HEK293 (cell line): Measurements from ENCODE around the gene GPR161.

Source experiments
- CTCF ChIA-PET: fragments of 350-600 bp; formaldehyde crosslinking; extraction: SDS; loops from one replicate; lab custom pipeline; 2021; ENCODE audit warnings: antibody characterized with exemption; lab: Yijun Ruan, JAX
- POLR2A ChIA-PET: fragments of 300-600 bp; formaldehyde crosslinking; extraction: SDS; loops from one replicate; lab custom pipeline; 2020; ENCODE audit warnings: antibody characterized with exemption, inconsistent platforms; lab: Yijun Ruan, JAX
- H3K27ac ChIP-seq: fragments of 200-500 bp; sonication (Bioruptor generic); 2 replicates; pipeline ENCODE4 v1.5.1; 2014; ENCODE audit warnings: low read depth, low read length, control low read depth, inconsistent platforms; ENCODE audit errors: extremely low read depth
- H3K36me3 ChIP-seq, 2 experiments: fragments of 200-500 bp in 1 of 2; sonication (Bioruptor generic) in 1 of 2; 1 replicate in 1 of 2; 2 replicates in 1 of 2; pipeline ENCODE4 v1.5.1; 2014 to 2017; ENCODE audit warnings: inconsistent platforms in 2 of 2, low read length in 2 of 2; ENCODE audit not compliant: control insufficient read depth in 2 of 2, insufficient read depth in 1 of 2
- H3K4me1 ChIP-seq: fragments of 200-500 bp; sonication (Bioruptor generic); 2 replicates; pipeline ENCODE4 v1.5.1; 2014; ENCODE audit warnings: mild to moderate bottlenecking, low read length, inconsistent platforms; ENCODE audit not compliant: control insufficient read depth, insufficient read depth
- H3K4me3 ChIP-seq: 2 replicates; pipeline ENCODE4 v1.5.1; 2011; ENCODE audit warnings: low read depth, mild to moderate bottlenecking, control low read depth, low read length, moderate library complexity
- H3K9me3 ChIP-seq: fragments of 200-500 bp; sonication (Bioruptor generic); 2 replicates; pipeline ENCODE4 v1.5.1; 2014; ENCODE audit warnings: low read depth, low read length, inconsistent platforms; ENCODE audit not compliant: control insufficient read depth, insufficient read depth
- BCL6B ChIP-seq: fragments of 450-650 bp; formaldehyde crosslinking; IDR thresholded peaks from 2 replicates; pipeline ENCODE4 v1.5.1; 2017; ENCODE audit warnings: missing biosample characterization, missing genetic modification characterization
- HOXD13 ChIP-seq: sonication (generic); formaldehyde crosslinking; IDR thresholded peaks from 2 replicates; pipeline ENCODE4 v1.8.0; 2022; ENCODE audit warnings: missing genetic modification reagents, borderline replicate concordance
- PATZ1 ChIP-seq: fragments of 450-650 bp; formaldehyde crosslinking; IDR thresholded peaks from 2 replicates; pipeline ENCODE4 v1.5.1; 2016; ENCODE audit warnings: missing biosample characterization, missing genetic modification characterization
- SCRT2 ChIP-seq: fragments of 450-650 bp; formaldehyde crosslinking; IDR thresholded peaks from 2 replicates; pipeline ENCODE4 v1.5.1; 2016; ENCODE audit warnings: missing biosample characterization, missing genetic modification characterization
- SP7 ChIP-seq: fragments of 450-650 bp; formaldehyde crosslinking; IDR thresholded peaks from 2 replicates; pipeline ENCODE4 v1.5.1; 2016; ENCODE audit warnings: missing biosample characterization, missing genetic modification characterization
- TSHZ1 ChIP-seq: fragments of 450-650 bp; formaldehyde crosslinking; IDR thresholded peaks from 2 replicates; pipeline ENCODE4 v1.5.1; 2016; ENCODE audit warnings: missing biosample characterization, missing genetic modification characterization, borderline replicate concordance
- WT1 ChIP-seq: fragments of 450-650 bp; formaldehyde crosslinking; IDR thresholded peaks from 2 replicates; pipeline ENCODE4 v1.5.1; 2016; ENCODE audit warnings: missing biosample characterization, missing genetic modification characterization
- ZBTB44 ChIP-seq: fragments of 450-650 bp; IDR thresholded peaks from 2 replicates; pipeline ENCODE4 v1.5.1; 2018; ENCODE audit warnings: missing biosample characterization, mild to moderate bottlenecking, missing genetic modification characterization
- ZBTB6 ChIP-seq: fragments of 450-650 bp; formaldehyde crosslinking; IDR thresholded peaks from 2 replicates; pipeline ENCODE4 v1.5.1; 2017; ENCODE audit warnings: missing biosample characterization, missing genetic modification characterization
- ZFP41 ChIP-seq: fragments of 450-650 bp; formaldehyde crosslinking; IDR thresholded peaks from 2 replicates; pipeline ENCODE4 v1.5.1; 2016; ENCODE audit warnings: missing biosample characterization, missing genetic modification characterization, borderline replicate concordance
- ZNF112 ChIP-seq: fragments of 450-650 bp; formaldehyde crosslinking; IDR thresholded peaks from 2 replicates; pipeline ENCODE4 v1.5.0; 2017; ENCODE audit warnings: missing biosample characterization, missing genetic modification characterization
- ZNF138 ChIP-seq: fragments of 450-650 bp; formaldehyde crosslinking; IDR thresholded peaks from 2 replicates; pipeline ENCODE4 v1.5.1; 2016; ENCODE audit warnings: missing biosample characterization, missing genetic modification characterization, borderline replicate concordance
- ZNF157 ChIP-seq: fragments of 450-650 bp; formaldehyde crosslinking; IDR thresholded peaks from 2 replicates; pipeline ENCODE4 v1.5.1; 2016; ENCODE audit warnings: missing biosample characterization, missing genetic modification characterization
- ZNF2 ChIP-seq: fragments of 450-650 bp; formaldehyde crosslinking; IDR thresholded peaks from 2 replicates; pipeline ENCODE4 v1.5.1; 2016; ENCODE audit warnings: missing biosample characterization, missing genetic modification characterization
- ZNF223 ChIP-seq: fragments of 450-650 bp; formaldehyde crosslinking; IDR thresholded peaks from 2 replicates; pipeline ENCODE4 v1.5.1; 2016; ENCODE audit warnings: missing biosample characterization, missing genetic modification characterization
- ZNF280D ChIP-seq: fragments of 450-650 bp; formaldehyde crosslinking; IDR thresholded peaks from 2 replicates; pipeline ENCODE4 v1.5.1; 2016; ENCODE audit warnings: missing biosample characterization, missing genetic modification characterization
- ZNF398 ChIP-seq: fragments of 450-650 bp; formaldehyde crosslinking; IDR thresholded peaks from 2 replicates; pipeline ENCODE4 v1.5.1; 2017; ENCODE audit warnings: missing biosample characterization, missing genetic modification characterization
- ZNF473 ChIP-seq: fragments of 450-650 bp; formaldehyde crosslinking; IDR thresholded peaks from 2 replicates; pipeline ENCODE4 v1.5.1; 2017; ENCODE audit warnings: missing biosample characterization, missing genetic modification characterization
- ZNF514 ChIP-seq: fragments of 450-650 bp; formaldehyde crosslinking; IDR thresholded peaks from 2 replicates; pipeline ENCODE4 v1.5.1; 2016; ENCODE audit warnings: missing biosample characterization, missing genetic modification characterization
- ZNF561 ChIP-seq: fragments of 450-650 bp; IDR thresholded peaks from 2 replicates; pipeline ENCODE4 v1.5.1; 2018; ENCODE audit warnings: missing biosample characterization, missing genetic modification characterization, borderline replicate concordance
- ZNF660 ChIP-seq: fragments of 450-650 bp; IDR thresholded peaks from 2 replicates; pipeline ENCODE4 v1.5.1; 2018; ENCODE audit warnings: missing biosample characterization, mild to moderate bottlenecking, missing genetic modification characterization

The GPR161 gene

GRCh38 chr1:168045311-168045710 is 91.4 kb downstream of the GPR161 start:
- no peaks in the 10 kb centered on the region for H3K4me1 ChIP-seq
- ChIA-PET POLR2A (no interaction called here), CTCF (interaction anchor here (3.3 kb wide), 1 partner anchor 38 kb away, joined by 14 read pairs; no protein-coding TSS in a partner anchor)
- H3K9me3 ChIP-seq: no peaks in the 10 kb centered on the region
- no peak overlapping the region for H3K27ac ChIP-seq
- no peak overlapping the region for H3K4me3 ChIP-seq
- peaks cover 0 to 39% of the 10 kb centered on the region in 2 experiments; a peak in 2 of 3 replicates for H3K36me3 ChIP-seq
- TF ChIP-seq ZNF223 (no peak), ZNF660 (no peak), ZNF398 (no peak)
- TF ChIP-seq, all 188 proteins: peak for 0

GRCh38 chr1:168042362-168042761 is 94.4 kb downstream of the GPR161 start:
- Histone ChIP-seq H3K9me3 (no peaks in the 10 kb centered on the region), H3K36me3 (peaks cover 0 to 35% of the 10 kb centered on the region in 2 experiments; a peak in 2 of 3 replicates), H3K4me3 (no peak overlapping the region), H3K4me1 (no peaks in the 10 kb centered on the region), H3K27ac (no peak overlapping the region)
- POLR2A ChIA-PET: no interaction called here
- CTCF ChIA-PET: no interaction called here
- no peak for TF ChIP-seq ZNF2
- TF ChIP-seq ZNF138: no peak
- TF ChIP-seq BCL6B: no peak
- no peak for TF ChIP-seq ZNF473 (tag by site-specific recombination)
- no peak for TF ChIP-seq ZFP41
- TF ChIP-seq WT1 (tag by site-specific recombination): no peak
- no peak for TF ChIP-seq SCRT2
- no peak for TF ChIP-seq SP7 (tag by site-specific recombination)
- TF ChIP-seq ZNF514 (tag by site-specific recombination): no peak
- no peak for TF ChIP-seq ZNF280D (tag by site-specific recombination)
- no peak for TF ChIP-seq HOXD13
- TF ChIP-seq PATZ1 (tag by site-specific recombination): no peak
- TF ChIP-seq ZBTB6: no peak
- TF ChIP-seq ZBTB44: no peak
- no peak for TF ChIP-seq ZNF561
- TF ChIP-seq ZNF157 (tag by site-specific recombination): no peak
- no peak for TF ChIP-seq ZNF112 (tag by site-specific recombination)
- TF ChIP-seq TSHZ1 (tag by site-specific recombination): no peak
